Tibial nerve (tissue), 3 donors: ENCODE results near the gene MPHOSPH10.
"Not testable (repeated sequence)": the region's sequence is repeated elsewhere in the genome, so short reads cannot be mapped to it uniquely, and the experiment has no call there.

Experiments
- EP300 ChIP-seq, 2 donors: sonication (generic); formaldehyde crosslinking; IDR thresholded peaks; one replicate each; pipeline ENCODE4 v1.6.1; 2017; ENCODE audit warnings: antibody characterized with exemption in 2 of 2, mild to moderate bottlenecking in 1 of 2
- POLR2A ChIP-seq, 2 donors: fragments of 450-650 bp; IDR thresholded peaks; one replicate each; pipeline ENCODE4 v1.6.1; 2017; ENCODE audit warnings: antibody characterized with exemption in 2 of 2, mild to moderate bottlenecking in 2 of 2, moderate library complexity in 2 of 2

DNA sequence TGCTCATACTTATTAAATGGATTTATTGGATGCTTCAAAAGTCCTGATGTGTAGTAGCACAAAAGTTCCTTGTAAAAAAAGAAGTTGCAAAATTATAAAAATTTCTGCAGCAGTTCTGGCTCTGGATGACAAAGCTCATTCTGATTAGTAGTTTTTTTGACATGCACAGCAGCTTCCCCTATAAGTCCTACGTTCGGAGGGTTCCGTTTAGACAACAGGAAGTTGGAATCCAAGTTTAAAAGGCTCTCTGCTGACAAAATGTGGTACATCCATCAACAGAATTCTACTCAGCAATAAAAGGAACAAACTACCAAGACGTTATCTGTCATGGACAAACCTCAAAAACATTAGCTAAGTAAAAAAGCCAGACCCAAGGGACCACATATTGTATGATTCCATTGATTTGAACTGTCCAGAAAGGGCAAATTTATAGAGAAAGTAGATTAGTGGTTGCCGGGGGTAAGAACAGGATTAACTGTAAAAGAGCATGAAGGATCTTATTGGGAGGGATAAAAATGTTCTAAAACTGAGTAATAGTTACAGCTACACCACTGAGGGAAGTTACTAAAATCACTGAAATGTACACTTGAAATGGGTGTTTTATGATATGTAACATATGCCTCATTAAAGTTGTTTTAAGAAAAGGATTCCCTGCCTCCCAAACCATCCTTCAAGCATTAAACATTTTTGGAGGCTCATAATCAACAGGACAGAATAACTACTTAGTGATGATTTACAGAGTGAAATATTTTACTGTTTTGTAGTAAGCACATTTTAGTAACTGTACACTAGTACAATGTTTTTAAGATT, 53.1 kb downstream of the MPHOSPH10 start:
- not testable (repeated sequence) for TF ChIP-seq EP300, POLR2A (IDR thresholded peaks at IDR 0.05)
